Measurements from ENCODE around the gene CDCP1. TPM values are rescaled to one million over a fixed set of nuclear protein-coding genes. Genes with fewer than 3 reads are reported as not detected.

CDCP1 gene
- total RNA-seq, 1 donor from 2014 or later = 28.7 TPM

DNA sequence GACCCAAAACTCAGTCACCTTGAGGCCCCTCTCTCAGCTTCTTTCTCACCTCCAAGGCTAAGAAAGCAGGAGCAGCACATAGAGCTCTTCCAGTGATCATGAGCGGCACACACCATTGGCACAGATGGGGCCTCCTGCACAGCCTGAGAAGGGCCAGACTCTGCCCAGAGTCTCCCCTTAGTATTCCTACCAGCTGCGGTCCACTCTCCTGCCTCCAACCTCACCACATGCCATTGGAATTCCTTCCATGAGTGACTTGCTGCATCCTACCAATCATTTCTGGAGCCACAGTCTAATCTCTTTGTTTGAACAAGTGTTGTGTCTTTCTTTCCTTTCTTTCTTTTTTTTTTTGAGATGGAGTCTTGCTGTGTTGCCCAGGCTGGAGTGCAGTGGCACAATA is 39.3 kb downstream of the CDCP1 start:
- Histone ChIP-seq H3K27me3 (ENCODE audit: low read depth) (no peaks in the 10 kb centered on the region), H3K9me3 (no peaks in the 10 kb centered on the region), H3K27ac (no peak overlapping the region), H3K4me3 (no peak overlapping the region), H3K36me3 (peaks cover 4% of the 10 kb centered on the region), H3K4me1 (peaks cover 7% of the 10 kb centered on the region)
- TF ChIP-seq, protein P1, sequence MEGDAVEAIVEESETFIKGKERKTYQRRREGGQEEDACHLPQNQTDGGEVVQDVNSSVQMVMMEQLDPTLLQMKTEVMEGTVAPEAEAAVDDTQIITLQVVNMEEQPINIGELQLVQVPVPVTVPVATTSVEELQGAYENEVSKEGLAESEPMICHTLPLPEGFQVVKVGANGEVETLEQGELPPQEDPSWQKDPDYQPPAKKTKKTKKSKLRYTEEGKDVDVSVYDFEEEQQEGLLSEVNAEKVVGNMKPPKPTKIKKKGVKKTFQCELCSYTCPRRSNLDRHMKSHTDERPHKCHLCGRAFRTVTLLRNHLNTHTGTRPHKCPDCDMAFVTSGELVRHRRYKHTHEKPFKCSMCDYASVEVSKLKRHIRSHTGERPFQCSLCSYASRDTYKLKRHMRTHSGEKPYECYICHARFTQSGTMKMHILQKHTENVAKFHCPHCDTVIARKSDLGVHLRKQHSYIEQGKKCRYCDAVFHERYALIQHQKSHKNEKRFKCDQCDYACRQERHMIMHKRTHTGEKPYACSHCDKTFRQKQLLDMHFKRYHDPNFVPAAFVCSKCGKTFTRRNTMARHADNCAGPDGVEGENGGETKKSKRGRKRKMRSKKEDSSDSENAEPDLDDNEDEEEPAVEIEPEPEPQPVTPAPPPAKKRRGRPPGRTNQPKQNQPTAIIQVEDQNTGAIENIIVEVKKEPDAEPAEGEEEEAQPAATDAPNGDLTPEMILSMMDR (IDR thresholded peaks at IDR 0.05) = no peak
- DNase-seq (no peak), ATAC-seq (no peak)
- intact Hi-C loops (cut with DNase I) = no loop called here

DNA sequence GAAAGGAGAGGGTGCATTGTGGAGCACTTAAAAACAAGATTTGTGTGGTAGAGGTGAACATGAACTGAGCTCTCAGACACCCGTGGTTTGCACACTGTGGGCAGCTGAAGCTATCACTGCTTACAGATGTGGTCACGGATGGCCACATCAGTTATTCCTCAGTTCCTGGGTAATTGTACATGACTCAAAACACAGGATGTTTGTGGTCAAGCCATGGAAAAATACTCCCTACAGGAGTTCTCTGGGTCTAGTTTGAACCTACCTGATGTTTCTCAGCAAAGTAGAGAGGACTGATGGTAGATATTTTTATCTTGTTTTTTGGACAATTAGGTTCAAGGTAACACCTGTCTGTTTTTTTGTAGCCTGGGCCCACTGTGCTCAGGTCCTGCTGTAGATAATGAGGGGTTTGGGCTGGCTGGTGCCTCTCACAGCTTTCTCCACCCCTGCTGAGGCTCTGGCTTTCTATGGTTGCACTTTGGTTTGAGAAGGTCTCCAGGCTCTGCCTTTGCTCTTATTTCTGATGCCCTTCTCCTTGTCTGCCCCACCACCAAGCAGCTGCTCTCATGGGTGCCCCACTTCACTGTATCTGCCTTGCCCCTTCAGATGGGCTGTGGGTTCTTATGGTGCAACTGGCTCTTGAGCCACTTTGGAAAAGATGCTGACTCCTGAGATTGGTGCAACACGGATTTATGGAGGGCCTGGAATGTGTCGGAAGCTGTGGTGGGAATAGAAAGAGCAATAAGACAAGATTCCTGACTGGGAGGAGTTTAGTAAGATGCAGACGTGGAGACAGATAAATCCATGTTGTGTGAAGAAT is 40.1 kb downstream of the CDCP1 start:
- intact Hi-C loops (cut with DNase I) = no loop called here
- DNase-seq = no peak

GRCh38 chr3:45104715-45105711 is 41.2 kb downstream of the CDCP1 start:
- H3K9me3 ChIP-seq = no peaks in the 10 kb centered on the region
- H3K4me1 ChIP-seq = peaks cover 6% of the 10 kb centered on the region
- DNase-seq (no peak), ATAC-seq (no peak)
- intact Hi-C loops (cut with DNase I) = no loop called here
- TF ChIP-seq, protein P1 (IDR thresholded peaks at IDR 0.05) = no peak
- H3K27ac ChIP-seq = no peak overlapping the region
- H3K27me3 ChIP-seq (ENCODE audit: low read depth) = peaks cover 3% of the 10 kb centered on the region
- peaks cover 3% of the 10 kb centered on the region for H3K36me3 ChIP-seq
- no peak overlapping the region for H3K4me3 ChIP-seq

More for the DNA sequence above, 40.1 kb downstream of the CDCP1 start:
- ATAC-seq = peak; percentile 16 to 23
- H3K27ac ChIP-seq = no peak overlapping the region
- H3K36me3 ChIP-seq = peaks cover 4% of the 10 kb centered on the region
- H3K9me3 ChIP-seq = no peaks in the 10 kb centered on the region
- H3K4me3 ChIP-seq = no peak overlapping the region
- TF ChIP-seq, protein P1 (IDR thresholded peaks at IDR 0.05) = no peak
- peaks cover 7% of the 10 kb centered on the region for H3K4me1 ChIP-seq
- H3K27me3 ChIP-seq (ENCODE audit: low read depth) = no peaks in the 10 kb centered on the region

DNA sequence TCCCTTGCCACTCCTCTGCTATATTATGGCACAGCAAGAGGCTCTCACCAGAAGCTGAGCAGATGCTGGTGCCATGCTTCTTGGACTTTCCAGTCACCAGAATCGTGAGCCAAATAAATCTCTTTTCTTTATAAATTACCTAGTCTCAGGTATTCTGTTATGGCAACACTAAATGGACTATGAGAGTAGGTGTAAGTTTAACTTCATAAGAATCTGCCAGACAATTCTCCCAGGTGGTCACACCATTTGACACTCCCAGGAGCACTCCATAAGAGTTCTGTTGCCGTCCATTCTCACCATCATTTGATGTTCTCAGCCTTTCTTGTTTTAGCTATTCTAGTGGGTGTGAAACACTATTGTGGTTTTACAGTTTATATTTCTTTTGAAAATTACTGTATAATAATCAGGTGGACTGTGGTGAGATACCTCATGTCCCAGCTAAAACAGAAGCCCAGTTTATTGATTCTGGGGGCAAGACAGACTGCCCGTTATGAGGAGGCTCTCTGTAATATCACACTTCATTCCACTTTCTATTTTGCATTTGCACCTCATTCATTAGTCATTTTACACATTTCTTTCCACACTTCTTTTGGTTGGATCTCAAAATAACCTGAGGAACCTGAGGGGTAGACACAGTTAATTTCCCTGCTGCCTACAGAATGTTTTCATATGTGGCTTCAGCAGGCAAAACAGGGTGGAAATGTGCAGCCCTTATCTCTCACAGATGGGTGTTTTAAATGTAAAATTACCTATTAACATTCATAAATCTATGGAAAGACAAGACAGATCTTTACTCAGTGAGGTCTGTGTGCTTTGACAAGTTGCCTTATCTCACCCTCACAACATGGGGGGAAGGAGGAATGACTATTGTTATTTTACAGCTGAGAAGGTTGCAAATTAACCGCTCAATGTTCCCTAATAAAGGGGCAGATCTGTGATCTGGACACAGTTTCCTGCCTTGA is 42.1 kb downstream of the CDCP1 start:
- Histone ChIP-seq H3K36me3 (no peaks in the 10 kb centered on the region), H3K4me3 (no peak overlapping the region), H3K27ac (no peak overlapping the region), H3K27me3 (ENCODE audit: low read depth) (peaks cover 3% of the 10 kb centered on the region), H3K9me3 (no peaks in the 10 kb centered on the region), H3K4me1 (no peaks in the 10 kb centered on the region)
- no peak for DNase-seq
- TF ChIP-seq, protein P1 (IDR thresholded peaks at IDR 0.05) = no peak
- intact Hi-C loops (cut with DNase I) = no loop called here
- no peak for ATAC-seq

DNA sequence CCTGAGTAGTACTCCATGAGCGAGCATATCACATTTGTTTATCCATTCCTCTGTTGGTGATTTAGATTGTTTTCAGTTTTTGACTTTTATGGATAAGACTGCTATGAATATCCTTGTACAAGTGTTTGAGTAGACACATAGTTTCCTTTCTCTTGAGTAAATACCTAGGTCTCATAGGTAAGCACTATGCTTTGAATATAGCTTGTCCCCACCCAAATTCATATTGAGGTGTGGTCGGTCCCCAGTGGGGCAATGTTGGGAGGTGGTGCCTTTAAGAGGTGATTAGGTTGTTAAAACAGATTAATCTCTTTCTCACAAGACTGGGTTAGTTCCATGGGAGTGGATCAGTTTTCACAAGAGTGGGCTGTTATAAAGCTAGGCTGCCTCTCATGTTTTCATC is 42.8 kb downstream of the CDCP1 start:
- TF ChIP-seq, protein P1 (IDR thresholded peaks at IDR 0.05) = no peak
- H3K4me3 ChIP-seq = no peak overlapping the region
- ATAC-seq = no peak
- intact Hi-C loops (cut with DNase I) = no loop called here
- H3K9me3 ChIP-seq = no peaks in the 10 kb centered on the region
- no peak overlapping the region for H3K27ac ChIP-seq
- H3K4me1 ChIP-seq = no peaks in the 10 kb centered on the region
- peaks cover 3% of the 10 kb centered on the region for H3K27me3 ChIP-seq (ENCODE audit: low read depth)
- no peak for DNase-seq
- H3K36me3 ChIP-seq = no peaks in the 10 kb centered on the region
